ENCODE measurements around the gene ARHGAP22.

The ARHGAP22 gene

DNA sequence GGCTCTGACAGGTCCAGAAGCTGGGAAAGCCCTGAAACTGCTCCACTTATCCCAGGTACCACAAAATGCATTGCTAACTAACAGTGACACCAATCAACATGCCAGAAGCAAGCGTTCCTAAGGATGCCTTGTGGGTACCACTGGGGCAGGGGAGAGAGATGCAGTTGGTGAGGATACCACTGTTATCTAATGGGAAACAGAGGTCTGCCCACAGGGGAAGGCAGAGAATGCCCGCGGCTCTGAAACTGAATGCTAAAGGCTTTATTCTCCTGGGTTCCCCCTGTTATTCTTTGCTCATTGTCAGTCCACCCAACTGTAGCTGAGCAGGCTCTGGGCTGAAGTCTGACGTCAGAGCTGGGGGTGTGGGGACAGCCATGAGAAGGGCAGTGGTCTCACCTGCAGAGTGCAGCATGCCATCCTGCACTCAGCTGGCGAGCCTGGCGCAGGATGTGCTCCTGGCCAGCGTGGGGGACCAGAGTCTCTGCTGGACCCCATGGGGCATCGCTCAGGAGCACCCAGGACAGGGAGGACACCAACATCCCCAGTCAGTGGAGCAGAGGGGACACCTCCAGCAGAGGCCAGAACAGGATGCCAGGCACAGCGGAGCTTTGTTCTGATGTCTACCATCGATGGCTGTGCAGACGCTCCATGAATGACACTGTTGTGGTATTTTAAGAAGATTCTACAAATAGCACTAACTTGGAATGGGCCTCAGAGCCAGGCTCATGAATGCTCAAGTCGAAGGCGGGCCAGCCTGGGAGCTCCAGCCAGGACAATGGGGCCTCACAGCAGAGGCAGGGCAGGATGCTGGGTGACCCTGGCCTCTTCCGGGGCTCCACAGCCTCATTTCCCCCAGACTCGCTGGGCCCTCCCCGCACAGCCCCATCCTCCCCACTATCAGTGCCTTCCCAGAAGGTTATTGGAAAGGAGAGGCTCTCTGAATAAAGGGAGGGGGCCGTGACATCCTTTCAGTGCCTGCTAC, 95.8 kb downstream of the ARHGAP22 start:
- no peak for DNase-seq

DNA sequence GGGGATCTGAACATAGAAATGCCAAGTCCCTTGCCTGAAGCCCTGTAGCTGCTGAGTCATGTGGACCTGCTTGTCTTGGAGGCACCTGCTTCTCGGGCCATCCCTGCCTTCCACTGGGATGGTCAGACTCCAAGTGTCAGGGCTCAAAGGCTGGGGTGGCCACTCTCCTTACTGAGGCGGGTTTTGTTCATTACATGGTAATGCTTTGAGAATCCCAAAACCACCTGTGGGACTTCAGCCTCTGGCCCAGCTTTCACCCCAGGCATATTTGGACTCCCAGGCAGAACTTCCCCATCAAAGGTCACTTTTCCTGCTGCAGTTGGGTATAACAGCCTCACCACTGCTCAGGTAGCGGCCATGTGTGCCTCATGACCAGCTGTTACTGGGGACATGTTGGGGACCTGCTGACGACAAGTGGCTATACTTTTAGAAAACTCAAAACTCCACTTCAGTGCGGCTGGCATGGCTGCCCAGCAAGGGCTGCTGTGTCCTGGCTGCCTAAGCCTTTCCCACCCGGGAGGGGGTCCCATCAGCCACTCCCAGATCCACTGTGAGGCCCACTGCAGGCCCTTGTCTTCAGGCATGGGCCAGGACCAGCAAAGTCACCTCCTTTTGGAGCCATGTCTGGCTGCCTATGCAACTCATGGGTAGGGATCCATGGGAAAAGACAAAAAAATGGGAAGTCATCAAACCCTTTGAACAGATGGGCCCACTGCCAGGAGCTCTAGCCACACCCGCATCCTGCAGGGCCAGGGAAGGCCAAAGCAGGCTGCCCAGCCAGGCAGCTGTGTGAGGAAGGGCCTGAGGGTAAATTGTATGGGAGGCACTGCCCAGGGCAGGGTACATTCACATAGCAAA, 96.7 kb downstream of the ARHGAP22 start:
- DNase-seq = no peak

DNA sequence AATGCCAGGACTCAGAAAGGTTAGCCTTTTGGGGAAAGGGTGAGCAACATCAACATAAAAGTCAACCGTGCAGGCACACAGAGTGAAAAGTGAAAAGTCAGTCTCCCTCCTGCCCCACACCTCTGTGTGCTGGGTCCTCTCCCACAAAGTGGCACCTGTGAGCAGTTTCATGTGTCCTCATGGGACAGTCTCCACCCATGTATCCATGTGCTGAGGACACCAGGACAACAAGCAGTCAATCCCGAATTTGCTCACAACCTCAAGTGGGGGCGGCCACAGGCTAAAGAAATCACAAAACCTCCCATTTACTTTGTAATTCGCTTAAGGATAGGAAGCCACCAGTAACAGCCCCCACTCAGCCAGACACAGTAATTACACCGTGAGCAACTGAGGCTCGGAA, 97.4 kb downstream of the ARHGAP22 start:
- no peak for DNase-seq

DNA sequence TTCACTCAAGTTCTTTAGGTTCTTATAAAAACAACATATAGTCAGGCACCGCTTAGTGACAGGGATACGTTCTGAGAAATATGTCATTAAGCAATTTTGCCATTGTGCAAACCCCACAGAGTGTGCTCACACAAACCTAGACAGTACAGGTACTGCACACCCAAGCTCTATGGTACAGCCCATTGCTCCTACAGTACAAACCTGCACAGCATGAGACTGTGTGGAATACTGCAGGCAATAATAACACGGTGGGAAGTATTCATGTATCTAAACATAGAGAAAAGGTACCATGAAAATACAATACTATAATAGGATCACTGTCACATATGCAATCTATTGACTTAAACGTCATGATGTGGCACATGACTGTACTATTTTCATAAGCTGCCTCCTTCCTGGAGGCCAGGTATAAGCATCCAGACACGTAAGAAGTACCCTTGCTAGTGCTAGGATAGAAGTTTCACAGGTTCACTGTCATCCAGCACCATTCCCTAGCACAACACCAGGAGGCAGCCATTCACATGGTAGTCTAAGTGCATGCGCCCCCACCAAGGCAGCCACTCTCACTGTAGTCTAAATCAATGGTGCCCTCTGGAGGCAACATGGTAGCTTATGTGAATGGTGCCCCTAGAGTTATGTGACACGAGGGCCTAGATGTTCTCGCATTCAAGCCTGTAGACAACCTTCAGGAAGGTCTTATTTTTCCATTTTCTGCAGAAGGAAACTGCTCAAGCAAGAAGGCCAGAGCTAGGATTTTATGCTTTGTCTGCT, 98.5 kb downstream of the ARHGAP22 start:
- no peak for DNase-seq

DNA sequence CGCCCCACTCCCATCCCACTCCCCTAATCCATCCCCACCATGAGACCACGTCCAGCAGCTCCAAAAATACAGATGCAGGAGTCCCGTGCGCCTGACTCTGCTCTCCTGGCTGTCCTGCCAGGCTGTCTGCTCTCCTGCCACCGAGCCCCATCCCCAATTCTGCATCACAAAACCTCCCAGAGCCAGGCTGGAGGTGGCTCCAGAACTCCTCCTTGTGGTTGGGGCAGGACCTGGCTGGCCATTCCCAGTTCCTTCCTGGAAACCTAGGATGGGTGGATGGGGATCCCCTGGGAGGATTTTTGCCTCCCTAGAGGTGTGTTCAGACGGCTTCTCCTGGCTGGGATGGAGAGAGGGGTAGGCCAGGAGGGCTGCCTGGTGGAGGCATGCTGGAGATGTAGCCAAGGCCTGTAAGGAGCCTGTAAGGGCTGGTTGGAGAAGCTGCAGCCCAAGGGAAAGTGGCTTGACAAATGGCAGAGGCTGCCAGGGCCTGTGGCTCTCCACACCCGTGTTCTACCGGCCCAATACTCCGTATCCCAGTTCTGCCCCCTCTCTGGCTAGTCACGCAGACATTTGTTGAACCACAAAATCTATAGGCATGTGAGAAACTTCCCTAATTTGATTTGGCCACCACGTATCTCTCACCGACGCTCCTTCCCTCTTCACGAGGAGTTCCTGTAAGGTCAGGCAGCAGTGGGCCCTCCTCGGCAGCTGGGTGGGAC, 99.3 kb downstream of the ARHGAP22 start:
- DNase-seq = no peak

DNA sequence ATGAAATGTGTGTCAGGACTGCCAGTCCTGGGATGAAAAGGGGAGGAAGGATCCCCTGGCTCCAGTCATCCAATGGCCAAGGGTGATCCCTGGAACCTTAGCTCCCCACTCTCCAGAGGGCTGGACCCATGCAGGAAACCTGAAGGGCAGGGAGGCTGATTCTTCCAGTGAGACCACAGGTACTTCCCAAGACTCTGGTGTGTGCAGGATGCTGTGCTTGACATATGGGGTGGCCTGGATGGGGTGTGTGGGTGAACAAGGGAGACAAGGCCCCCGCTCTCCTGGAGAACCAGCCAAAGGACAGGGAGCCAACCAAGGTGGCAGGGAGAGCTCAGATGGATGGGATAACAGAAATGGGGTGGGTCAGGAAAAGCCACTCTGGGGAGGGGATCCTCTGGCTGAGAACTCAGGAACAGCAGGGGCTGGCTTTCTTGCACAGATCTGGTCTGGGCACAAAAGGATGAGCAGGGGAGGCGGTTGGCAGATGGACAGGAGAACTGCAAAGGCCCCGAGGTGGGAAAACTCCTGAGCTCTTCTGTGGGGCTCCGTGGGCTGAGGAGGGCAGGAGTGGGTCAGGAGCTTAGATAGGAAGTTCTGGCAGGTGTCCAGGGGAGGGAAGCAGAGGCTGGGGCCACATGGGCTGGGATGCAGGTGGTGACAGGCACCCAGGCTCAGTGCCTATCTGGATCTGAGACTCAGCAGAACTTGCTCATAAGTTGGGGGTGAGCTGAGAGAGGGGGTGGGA, 100.6 kb downstream of the ARHGAP22 start:
- DNase-seq = no peak

DNA sequence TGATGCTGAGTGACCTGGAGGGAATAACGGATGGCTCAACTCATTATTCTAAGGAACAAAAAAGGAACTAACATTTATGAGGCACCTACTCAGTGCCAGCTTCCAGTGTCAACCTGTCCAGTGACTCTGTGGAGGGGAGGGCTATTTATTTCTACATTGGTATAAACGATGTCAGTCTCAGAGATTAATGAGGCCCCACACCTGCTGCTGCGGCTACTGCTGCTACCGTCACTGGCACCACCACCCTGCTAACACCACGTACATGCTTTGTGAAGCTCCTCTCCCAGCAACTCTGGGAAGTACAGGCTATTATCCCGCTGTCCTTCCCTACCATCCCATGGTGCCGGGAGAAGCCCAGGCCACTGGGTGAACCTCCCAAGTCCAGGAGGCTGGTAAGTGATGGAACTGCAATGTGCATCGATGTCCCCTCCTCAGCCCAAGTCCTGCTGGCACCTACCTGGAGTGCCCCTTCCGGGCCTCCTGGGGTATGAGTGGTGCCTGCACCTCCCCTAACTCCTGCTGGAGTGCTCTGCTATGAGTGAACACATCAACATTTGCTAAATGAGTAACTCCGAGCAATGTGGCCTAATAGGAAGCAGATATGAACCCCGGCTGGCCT, 101.5 kb downstream of the ARHGAP22 start:
- no peak for DNase-seq

DNA sequence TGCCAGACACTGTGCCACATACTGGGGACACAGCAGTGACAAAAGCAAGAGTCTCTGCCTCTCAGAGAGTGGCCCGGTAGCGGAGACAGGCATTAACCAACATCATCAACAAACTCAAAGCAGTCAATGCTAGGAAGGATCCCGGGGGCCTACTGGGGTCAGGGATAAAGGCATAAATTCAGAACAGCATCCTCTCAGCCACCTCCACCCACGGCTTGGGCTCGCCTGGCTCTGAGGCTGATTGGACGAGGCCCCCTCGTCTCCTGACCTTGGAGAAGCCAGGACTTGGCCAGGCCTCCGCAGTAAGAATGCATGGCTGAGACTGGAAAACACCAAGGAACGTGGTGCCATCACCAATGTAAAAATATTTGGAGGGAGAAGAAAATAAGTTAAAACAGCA, 102.1 kb downstream of the ARHGAP22 start:
- no peak for DNase-seq

DNA sequence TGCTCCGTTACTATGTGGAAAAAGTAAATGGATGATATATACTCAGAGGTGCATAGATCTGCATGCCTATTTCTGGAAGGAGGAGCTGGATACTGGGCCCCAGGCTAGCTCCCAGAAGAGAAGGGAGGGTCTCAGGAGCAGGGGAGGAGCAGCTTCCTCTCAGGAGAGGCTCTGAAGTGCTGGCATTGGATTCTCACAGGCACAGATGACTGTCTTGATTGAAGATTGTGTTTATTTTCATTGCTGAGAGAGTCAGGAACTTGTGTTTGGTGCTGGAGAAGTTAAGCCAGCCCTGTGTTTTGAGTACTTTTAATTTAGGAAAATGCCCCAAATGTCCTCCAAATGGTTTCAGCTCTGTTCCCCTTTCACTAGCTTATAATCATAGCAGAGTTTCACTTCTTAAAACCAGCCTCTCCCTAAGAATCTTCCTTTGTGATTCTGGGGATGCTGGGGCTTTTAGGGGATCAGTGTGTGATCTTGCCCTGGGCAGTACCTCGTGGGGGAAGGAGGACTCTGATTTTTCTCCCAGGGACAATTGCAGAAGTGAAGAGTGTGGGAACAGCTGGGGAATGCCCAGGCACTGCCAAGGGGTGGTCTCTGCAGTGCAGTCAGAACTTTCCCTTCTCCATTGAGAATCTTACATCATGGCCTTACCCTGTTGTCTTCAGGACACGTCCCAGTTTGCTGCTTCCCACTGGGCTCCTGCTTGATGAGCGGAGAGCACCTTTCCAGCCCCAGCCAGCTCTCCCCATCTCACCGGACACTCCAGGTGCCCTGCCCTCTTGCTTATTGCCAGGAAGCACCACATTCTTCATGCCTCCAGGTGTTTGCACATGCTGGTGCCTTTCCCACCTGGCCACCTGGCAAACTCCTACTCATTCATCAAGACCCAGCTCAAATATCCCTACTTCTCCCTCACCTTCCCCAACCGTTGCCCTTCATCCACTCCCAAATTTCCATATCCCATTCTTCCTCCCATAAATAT, 102.8 kb downstream of the ARHGAP22 start:
- no peak for DNase-seq

DNA sequence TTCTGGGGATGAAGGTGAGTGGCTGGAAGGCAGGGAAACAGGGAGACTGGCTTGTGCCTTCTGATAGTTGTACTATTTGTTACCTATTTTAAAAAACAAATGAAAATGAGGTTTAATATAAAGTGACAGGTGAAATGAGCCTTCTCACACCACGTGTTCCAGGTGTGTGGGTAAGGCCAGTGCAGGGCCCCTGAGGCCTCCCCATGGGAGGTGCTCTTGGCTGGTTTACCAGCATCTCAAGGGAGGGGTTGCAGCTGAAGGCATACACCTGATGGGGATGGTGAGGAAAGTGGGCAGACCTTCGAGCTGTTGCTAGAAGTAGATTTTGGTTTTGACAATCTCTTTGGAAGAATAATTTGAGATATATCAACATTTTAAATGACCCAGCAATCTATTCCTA, 103.6 kb downstream of the ARHGAP22 start:
- no peak for DNase-seq

DNA sequence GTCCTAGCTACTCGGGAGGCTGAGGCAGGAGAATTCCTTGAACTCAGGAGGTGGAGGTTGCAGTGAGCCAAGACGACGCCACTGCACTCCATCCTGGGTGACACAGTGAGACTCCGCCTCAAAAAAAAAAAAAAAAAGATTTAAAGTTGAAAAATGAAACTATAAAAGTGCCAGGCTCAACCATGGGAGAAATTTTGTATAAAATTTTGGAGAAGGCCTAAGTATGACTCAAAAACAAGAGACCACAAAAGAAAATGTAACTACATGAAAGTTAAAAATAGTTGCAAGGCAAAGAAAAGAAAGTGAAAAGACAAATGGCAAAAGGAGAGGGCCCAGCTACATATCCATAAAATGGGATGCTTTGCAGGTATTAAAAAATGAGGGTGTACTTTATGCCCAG, 104.1 kb downstream of the ARHGAP22 start:
- no peak for DNase-seq

DNA sequence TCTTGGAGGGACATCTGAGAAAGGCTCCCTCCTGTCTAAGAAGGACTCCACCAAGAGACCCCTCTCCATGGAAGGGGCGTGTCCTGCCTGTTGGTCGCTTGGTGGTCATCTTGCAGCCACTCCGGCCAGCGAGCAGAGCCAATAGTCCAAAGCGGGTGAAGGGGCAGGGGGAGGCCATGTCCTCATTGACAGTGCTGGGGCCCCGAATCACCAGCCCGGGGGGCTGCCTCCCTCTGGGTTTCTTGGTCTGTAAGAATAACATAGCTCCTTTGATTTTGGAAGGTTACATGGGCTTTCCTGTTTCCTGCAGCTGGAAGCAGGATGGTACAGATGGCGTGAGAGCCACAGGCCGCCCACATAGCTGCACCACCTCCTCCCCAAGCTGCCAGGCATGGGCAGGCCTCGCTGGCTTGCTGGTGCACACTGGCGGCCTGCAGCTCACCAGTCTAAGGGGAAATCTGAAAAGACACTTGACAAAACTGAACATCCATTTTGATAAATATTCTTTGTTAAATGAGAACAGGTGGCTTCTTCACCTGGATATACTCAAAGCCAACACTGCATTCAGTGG, 105.8 kb downstream of the ARHGAP22 start:
- no peak for DNase-seq

DNA sequence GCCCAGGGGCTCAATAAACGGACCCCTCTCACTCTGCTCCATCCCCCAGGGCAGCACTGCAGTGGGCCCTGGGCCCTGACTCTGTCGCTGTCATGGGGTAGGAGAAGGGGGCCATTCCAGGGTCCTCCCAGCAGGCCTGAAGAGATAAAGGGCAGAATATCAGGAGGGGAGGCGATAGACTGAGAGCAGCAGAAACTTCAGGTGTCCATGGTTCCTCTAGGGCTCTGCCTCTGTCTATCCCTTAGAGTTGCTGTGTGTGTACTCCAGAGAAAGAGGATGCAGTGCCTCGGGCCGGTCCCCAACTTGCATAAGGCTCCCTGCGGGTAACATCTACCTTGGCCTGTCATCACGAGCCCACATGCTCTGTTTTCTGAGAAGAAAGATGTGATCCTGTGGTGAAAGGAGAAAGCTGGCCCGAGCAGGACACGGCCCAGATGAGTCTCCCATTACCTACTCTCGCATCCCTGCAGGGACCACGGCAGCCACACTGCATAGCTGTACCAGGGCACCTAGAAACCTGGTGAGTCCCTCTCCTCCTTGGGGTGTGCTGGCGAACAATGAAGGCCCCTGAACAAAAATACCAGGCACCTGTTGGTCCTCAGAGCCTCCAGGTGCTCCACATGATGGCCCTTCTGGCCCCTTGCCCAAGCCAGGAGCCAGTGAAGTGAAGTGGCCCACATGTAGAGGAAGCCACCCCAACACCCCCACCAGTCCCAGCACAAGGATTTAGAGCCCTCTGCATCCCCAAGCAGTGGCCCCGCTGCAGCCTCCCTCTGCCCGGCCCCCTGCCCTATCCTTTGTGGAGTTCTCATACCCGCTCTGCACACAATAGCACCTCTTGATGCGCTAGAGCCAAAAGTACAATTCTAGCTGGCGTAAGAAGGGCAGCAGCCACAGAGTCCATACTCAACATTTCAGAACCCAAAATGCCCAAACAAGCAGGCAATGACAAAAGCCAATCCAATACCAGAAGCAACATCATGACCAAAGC, 106.8 kb downstream of the ARHGAP22 start:
- DNase-seq = no peak

DNA sequence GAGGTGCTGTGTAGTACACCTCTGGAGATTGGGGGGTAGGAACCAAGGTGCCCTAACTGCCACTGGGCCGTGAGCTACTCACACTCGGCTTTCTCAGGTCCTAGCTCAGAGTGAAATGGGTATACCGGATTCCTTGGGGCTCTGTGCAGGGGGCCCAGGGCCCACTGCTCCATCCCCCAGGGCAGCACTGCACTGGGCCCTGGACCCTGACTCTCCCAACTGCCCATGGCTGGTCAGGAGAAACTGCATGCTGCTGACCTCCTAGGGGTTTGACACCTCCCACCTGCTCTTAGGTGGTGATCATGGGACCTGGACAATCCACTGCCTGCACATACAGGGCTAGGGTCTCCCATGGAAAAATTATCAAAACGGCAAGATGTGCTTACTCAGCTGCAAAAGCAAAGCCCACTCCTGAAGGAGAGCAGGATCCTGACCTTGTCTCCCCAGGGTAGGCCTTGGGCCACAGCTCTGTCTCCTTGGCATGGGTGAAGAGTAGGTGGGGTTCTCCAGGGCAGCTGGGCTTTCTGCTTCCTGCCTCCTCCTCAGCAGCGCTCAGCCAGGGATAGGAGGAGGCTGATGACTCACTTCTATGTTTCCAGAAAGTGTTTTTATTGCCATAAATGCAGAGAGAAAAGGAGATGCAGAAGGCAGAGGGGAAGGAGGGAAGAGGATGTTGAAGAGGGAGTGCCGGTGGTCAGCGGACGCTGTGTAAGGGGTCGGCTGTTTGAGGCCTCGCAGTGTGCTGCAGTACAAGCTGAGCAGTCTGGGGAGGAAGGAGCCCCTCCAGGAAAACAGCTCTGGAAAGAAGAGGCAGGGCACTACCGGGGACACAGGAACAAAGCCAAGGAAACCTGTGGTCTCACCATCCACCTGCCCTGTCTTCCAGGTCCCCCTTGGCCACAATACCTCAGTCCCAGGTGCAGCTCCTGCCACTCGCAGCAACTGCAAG, 107.8 kb downstream of the ARHGAP22 start:
- DNase-seq = no peak

DNA sequence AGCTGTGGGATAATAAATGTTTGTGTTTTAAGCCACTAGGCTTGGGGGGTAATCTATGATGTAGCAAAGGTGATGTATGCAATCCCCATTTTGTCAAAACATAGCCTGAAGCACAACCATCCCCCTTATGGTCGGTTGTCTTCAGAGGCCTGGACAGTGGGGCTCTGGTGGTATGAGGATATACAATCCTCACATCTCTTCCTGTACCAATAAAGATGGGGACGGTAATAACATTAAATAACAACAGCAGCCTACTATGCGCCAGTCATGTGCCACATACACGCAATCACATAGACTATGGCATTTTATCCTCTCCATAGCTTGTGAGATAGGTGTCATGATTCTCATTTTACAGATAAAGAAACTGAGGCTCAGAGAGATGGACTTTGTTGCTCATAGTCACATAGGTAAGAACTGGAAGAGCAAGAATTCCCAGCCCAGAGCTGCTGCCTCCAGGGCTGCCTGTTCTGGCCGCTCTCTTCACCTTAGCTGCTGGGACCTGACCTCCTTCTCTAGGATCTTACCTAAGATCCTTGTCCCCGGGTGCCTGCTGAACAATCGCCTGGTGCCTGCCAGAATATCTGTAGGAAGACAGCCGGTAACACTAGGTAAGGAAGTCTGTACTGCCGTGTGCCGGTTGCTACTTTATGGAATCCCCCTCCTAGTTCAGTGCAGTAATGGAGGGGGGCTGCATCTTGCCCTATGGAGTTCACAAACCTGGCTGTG, 108.6 kb downstream of the ARHGAP22 start:
- no peak for DNase-seq
